CD4-positive, alpha-beta T cell (primary cell): ENCODE data around the gene C13orf46. TPM values are rescaled to one million over a fixed set of nuclear protein-coding genes. Genes with fewer than 3 reads are reported as not detected.

Experiments used
- ATAC-seq: fragments of 200-7000 bp; cut with Tn5 transposase; one replicate; pipeline ENCODE4 v1.10.0; 2022; ENCODE audit warnings: mild to moderate bottlenecking; ENCODE audit not compliant: poor library complexity
- CTCF ChIA-PET: fragments of 350-600 bp; sonication (Branson Sonifier 250); formaldehyde crosslinking; loops from one replicate; lab custom pipeline; 2021; ENCODE audit warnings: antibody characterized with exemption, inconsistent platforms; lab: Charles Lee
- POLR2A ChIA-PET: fragments of 350-600 bp; sonication (Branson Sonifier 250); formaldehyde crosslinking; loops from one replicate; lab custom pipeline; 2021; ENCODE audit warnings: antibody characterized with exemption, inconsistent platforms; lab: Charles Lee
- DNase-seq, 14 experiments: peaks; one replicate each; pipeline ENCODE4 v3.0.0-alpha.2; 2013 to 2020; ENCODE audit warnings: mixed read lengths in 2 of 14
- H3K27ac ChIP-seq, 2 donors: one replicate each; pipeline versions ENCODE4 v1.5.1 to v1.7.0; 2013; ENCODE audit warnings: low read length in 2 of 2, low read depth in 1 of 2, mild to moderate bottlenecking in 1 of 2
- H3K27me3 ChIP-seq, 2 experiments: 1 replicate in 1 of 2; 2 replicates in 1 of 2; pipeline versions ENCODE4 v1.6.1 to v1.7.0; 2013; ENCODE audit warnings: low read length in 2 of 2, control low read depth in 1 of 2, mild to moderate bottlenecking in 1 of 2, moderate library complexity in 1 of 2; ENCODE audit not compliant: insufficient read depth in 2 of 2, control insufficient read depth in 1 of 2
- H3K36me3 ChIP-seq: one replicate; pipeline ENCODE4 v1.6.1; 2013; ENCODE audit warnings: low read length, control low read depth; ENCODE audit not compliant: insufficient read depth
- H3K4me1 ChIP-seq: one replicate; pipeline ENCODE4 v1.6.1; 2013; ENCODE audit warnings: low read length, control low read depth; ENCODE audit not compliant: insufficient read depth
- H3K4me3 ChIP-seq: one replicate; pipeline ENCODE4 v1.5.1; 2013; ENCODE audit warnings: mild to moderate bottlenecking, low read length, moderate library complexity
- H3K9me3 ChIP-seq, 2 experiments: 1 replicate in 1 of 2; 2 replicates in 1 of 2; pipeline versions ENCODE4 v1.6.1 to v1.7.0; 2013; ENCODE audit warnings: low read length in 2 of 2, mild to moderate bottlenecking in 2 of 2, control low read depth in 1 of 2, moderate library complexity in 1 of 2; ENCODE audit not compliant: control insufficient read depth in 1 of 2, insufficient read depth in 1 of 2
- H3K27ac Mint-ChIP-seq: one replicate; pipeline ENCODE4 v1.8.0; 2020; ENCODE audit warnings: mixed read lengths
- H3K27me3 Mint-ChIP-seq: one replicate; pipeline ENCODE4 v1.8.0; 2021; ENCODE audit warnings: mixed read lengths
- H3K36me3 Mint-ChIP-seq: one replicate; pipeline ENCODE4 v1.8.0; 2021; ENCODE audit warnings: low read depth, mixed read lengths
- H3K4me1 Mint-ChIP-seq: one replicate; pipeline ENCODE4 v1.8.0; 2021; ENCODE audit warnings: low read depth, mixed read lengths
- H3K4me3 Mint-ChIP-seq: one replicate; pipeline ENCODE4 v1.8.0; 2020; ENCODE audit warnings: mild to moderate bottlenecking, mixed read lengths
- H3K9me3 Mint-ChIP-seq: one replicate; pipeline ENCODE4 v1.8.0; 2020; ENCODE audit warnings: mixed read lengths
- intact Hi-C, 2 experiments: fragments of 100-400 bp; cut with DNase I in 1 of 2; cut with micrococcal nuclease in 1 of 2; formaldehyde crosslinking; loops; one replicate each; pipeline versions ENCODE4 v1.15.1 to v1.9.0; 2023 to 2025; cut with DNase I, micrococcal nuclease
- total RNA-seq, 174 experiments: library from RNA in 2 of 174; stranded (reverse) in 2 of 174; gene quantifications; one replicate each; pipeline ENCODE4 v1.2.3 and lab custom pipeline; 2021 to 2026
- TF ChIP-seq, protein P1 (sequence below): fragments of 200-600 bp; IDR thresholded peaks from one replicate; pipeline ENCODE4 v1.8.0; 2022; ENCODE audit warnings: antibody characterized with exemption, mild to moderate bottlenecking

Gene C13orf46
- total RNA-seq, 2 experiments from 2014 or later: 19.3 to 19.7 TPM

DNA sequence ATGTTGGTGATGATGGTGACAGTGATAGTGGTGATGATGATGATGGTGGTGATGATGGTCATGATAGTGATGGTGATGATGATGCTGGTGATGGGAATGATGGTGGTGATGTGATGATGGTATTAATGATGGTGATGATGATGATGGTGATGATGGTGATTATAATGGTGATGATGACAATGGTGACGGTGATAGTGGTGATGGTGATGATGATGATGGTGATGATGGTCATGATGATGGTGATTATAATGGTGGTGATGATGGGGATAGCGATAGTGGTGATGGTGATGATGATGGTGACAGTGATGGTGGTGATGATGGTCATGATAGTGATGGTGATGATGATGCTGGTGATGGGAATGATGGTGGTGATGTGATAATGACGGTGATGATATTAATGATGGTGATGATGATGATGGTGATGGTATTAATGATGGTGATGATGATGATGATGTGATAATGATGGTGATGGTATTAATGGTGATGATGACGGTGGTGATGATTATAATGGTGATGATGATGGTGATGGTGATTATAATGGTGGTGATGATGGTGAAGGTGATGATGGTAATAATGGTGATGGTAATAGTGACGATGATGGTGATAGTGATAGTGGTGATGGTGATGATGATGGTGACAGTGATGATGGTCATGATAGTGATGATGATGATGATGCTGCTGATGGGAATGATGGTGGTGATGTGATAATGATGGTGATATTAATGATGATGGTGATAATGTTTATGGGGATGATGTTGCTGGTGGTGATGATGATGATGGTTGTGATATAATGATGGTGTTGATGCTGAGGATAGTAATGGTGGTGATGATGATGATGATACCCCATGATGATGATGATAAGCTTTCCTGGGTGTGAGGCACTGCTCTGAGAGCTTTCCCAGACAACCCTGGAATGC, 7.7 kb downstream of the C13orf46 start:
- ChIA-PET CTCF (no interaction called here), POLR2A (no interaction called here)
- Histone ChIP-seq H3K27me3 (no peaks in the 10 kb centered on the region), H3K27ac (no peak overlapping the region), H3K4me1 (no peaks in the 10 kb centered on the region), H3K36me3 (peaks cover 10% of the 10 kb centered on the region), H3K4me3 (no peak overlapping the region), H3K9me3 (no peaks in the 10 kb centered on the region)
- intact Hi-C loops: loop anchor here in 1 of 2 experiments (5.0 kb wide), 1 partner anchor 46 kb away; no protein-coding TSS in a partner anchor
- ATAC-seq: no peak
- no peaks in the 10 kb centered on the region for H3K27me3 Mint-ChIP-seq
- H3K27ac Mint-ChIP-seq: no peak overlapping the region
- TF ChIP-seq, protein P1, sequence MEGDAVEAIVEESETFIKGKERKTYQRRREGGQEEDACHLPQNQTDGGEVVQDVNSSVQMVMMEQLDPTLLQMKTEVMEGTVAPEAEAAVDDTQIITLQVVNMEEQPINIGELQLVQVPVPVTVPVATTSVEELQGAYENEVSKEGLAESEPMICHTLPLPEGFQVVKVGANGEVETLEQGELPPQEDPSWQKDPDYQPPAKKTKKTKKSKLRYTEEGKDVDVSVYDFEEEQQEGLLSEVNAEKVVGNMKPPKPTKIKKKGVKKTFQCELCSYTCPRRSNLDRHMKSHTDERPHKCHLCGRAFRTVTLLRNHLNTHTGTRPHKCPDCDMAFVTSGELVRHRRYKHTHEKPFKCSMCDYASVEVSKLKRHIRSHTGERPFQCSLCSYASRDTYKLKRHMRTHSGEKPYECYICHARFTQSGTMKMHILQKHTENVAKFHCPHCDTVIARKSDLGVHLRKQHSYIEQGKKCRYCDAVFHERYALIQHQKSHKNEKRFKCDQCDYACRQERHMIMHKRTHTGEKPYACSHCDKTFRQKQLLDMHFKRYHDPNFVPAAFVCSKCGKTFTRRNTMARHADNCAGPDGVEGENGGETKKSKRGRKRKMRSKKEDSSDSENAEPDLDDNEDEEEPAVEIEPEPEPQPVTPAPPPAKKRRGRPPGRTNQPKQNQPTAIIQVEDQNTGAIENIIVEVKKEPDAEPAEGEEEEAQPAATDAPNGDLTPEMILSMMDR: no peak
- DNase-seq: no peak
- H3K36me3 Mint-ChIP-seq: peaks cover 18% of the 10 kb centered on the region
- no peaks in the 10 kb centered on the region for H3K4me1 Mint-ChIP-seq
- no peak overlapping the region for H3K4me3 Mint-ChIP-seq
- no peaks in the 10 kb centered on the region for H3K9me3 Mint-ChIP-seq

DNA sequence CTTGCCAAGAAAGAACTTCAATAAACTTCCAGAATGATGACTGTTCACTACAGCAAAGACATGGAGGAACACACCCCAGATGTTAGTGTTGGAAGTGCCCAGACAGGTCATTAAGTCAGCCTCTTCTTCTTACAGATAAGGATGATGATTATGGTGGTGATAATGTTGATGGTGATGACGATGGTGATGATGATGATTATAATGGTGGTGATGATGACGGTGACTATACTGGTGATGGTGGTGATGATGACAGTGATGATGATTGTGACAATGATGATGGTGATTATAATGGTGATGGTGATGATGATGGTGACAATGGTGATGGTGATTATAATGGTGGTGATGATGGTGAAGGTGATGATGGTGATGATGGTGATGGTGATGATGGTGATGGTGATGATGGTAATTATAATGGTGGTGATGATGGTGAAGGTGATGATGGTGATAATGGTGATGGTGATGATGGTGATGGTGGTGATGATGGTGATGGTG, 8.4 kb downstream of the C13orf46 start:
- Histone ChIP-seq H3K4me3 (no peak overlapping the region), H3K36me3 (peaks cover 10% of the 10 kb centered on the region), H3K27me3 (no peaks in the 10 kb centered on the region), H3K27ac (no peak overlapping the region), H3K9me3 (peaks cover 0 to 3% of the 10 kb centered on the region in 2 experiments), H3K4me1 (no peaks in the 10 kb centered on the region)
- H3K27me3 Mint-ChIP-seq: no peaks in the 10 kb centered on the region
- TF ChIP-seq, protein P1: no peak
- no peaks in the 10 kb centered on the region for H3K9me3 Mint-ChIP-seq
- H3K36me3 Mint-ChIP-seq: peaks cover 19% of the 10 kb centered on the region
- ChIA-PET CTCF (no interaction called here), POLR2A (no interaction called here)
- no peak for DNase-seq
- no peak overlapping the region for H3K27ac Mint-ChIP-seq
- no peak for ATAC-seq
- H3K4me1 Mint-ChIP-seq: no peaks in the 10 kb centered on the region
- no peak overlapping the region for H3K4me3 Mint-ChIP-seq
- intact Hi-C loops: loop anchor here in 1 of 2 experiments (5.0 kb wide), 1 partner anchor 47 kb away; no protein-coding TSS in a partner anchor

DNA sequence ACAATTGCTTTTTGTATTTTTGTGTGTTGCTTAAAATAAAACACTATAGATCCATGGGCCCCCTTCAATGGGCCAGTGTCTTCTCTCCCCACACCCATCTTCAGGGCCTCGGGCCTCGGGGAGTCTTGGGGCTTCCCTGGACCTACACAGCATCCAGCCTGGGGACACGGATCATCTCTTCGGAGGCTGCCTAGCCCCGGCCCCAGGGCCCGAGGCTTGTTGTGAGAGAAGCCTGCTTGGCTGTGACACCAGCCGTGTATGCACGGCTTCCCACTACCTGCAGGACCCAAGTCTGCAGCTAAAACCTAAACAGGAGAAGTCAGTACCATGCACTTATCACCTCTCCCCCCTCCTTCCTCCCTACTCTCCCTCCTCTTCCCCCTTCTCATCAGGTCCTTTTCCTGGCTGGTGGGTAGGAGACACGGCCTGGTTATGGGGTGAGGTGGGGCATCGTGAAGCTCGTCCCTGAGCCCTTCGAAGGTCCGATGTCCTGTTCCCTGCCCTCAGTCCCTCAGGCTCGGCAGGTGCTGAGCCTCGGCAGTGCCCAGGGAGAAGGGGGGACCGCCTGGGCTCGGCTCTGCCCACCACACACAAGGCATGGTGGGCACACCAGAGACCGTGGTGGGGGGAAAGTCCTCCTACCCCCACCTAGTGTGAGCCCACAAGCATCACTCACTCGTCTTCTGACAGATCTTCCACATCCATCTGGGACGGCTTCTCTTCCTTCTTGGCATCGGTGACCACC, 9.5 kb downstream of the C13orf46 start:
- Histone ChIP-seq H3K27me3 (no peaks in the 10 kb centered on the region), H3K4me1 (no peaks in the 10 kb centered on the region), H3K36me3 (peaks cover 8% of the 10 kb centered on the region), H3K27ac (no peak overlapping the region), H3K9me3 (peaks cover 0 to 11% of the 10 kb centered on the region in 2 experiments), H3K4me3 (no peak overlapping the region)
- ChIA-PET CTCF (no interaction called here), POLR2A (no interaction called here)
- no peak for ATAC-seq
- no peak for DNase-seq
- H3K27ac Mint-ChIP-seq: no peak overlapping the region
- H3K9me3 Mint-ChIP-seq: no peaks in the 10 kb centered on the region
- H3K4me3 Mint-ChIP-seq: no peak overlapping the region
- TF ChIP-seq, protein P1: no peak
- H3K27me3 Mint-ChIP-seq: no peaks in the 10 kb centered on the region
- intact Hi-C loops: no loop called here
- H3K36me3 Mint-ChIP-seq: peaks cover 28% of the 10 kb centered on the region
- H3K4me1 Mint-ChIP-seq: no peaks in the 10 kb centered on the region
